HCT116 (cell line): ENCODE results near the gene TNFRSF1A. TPM values are rescaled to one million over a fixed set of nuclear protein-coding genes. Genes with fewer than 3 reads are reported as not detected.

Experiments used
- ATAC-seq: fragments of 200-7000 bp; cut with Tn5 transposase; 2 replicates; pipeline ENCODE4 v1.9.1; 2020; ENCODE audit warnings: mild to moderate bottlenecking, moderate library complexity
- BruUV-seq: library from RNA; stranded (reverse); fragments of 400-500 nt; replicated peaks from 2 replicates; lab custom pipeline; 2021; lab: Mats Ljungman, UMichigan
- CTCF ChIA-PET: fragments of 300-600 bp; sonication (Branson Sonifier 250); formaldehyde crosslinking; loops from one replicate; lab custom pipeline; 2021; ENCODE audit warnings: antibody characterized with exemption; lab: Charles Lee
- POLR2A ChIA-PET: fragments of 300-600, 350-600 bp; sonication (Branson Sonifier 250); formaldehyde crosslinking; loops from one replicate; lab custom pipeline; 2021; ENCODE audit warnings: antibody characterized with exemption; lab: Charles Lee
- RAD21 ChIA-PET, 2 experiments: fragments of 300-600 bp; sonication (Branson Sonifier 250); formaldehyde crosslinking; loops; one replicate each; lab custom pipeline; 2023; ENCODE audit warnings: low total read pairs in 2 of 2; ENCODE audit not compliant: uncharacterized antibody in 2 of 2, unreplicated experiment in 2 of 2, low non-redundant PET in 1 of 2; lab: Charles Lee
- DNase-seq: peaks from one replicate; pipeline ENCODE4 v3.0.0-alpha.2; 2010; ENCODE audit warnings: low read depth, low spot score
- H2AFZ ChIP-seq: fragments of 200-600 bp; shearing (Covaris generic), sonication (generic); 2 replicates; pipeline ENCODE4 v1.6.1; 2017; ENCODE audit warnings: low read depth, mixed run types, mixed read lengths, antibody characterized with exemption, low read length; ENCODE audit not compliant: poor library complexity, severe bottlenecking
- H3K27ac ChIP-seq: 2 replicates; pipeline ENCODE4 v1.5.1; 2012; ENCODE audit warnings: low read depth, low read length
- H3K27me3 ChIP-seq: fragments of 200-600 bp; sonication (generic); 2 replicates; pipeline ENCODE4 v1.6.1; 2016; ENCODE audit warnings: mixed run types, low read length, mixed read lengths; ENCODE audit not compliant: insufficient read depth
- H3K36me3 ChIP-seq, 2 experiments: fragments of 200-500 bp in 1 of 2; fragments of 200-600 bp in 1 of 2; sonication (Bioruptor generic) in 1 of 2; sonication (generic) in 1 of 2; 2 replicates each; pipeline versions ENCODE4 v1.5.1 to v1.6.1; 2014 to 2016; ENCODE audit warnings: low read length in 2 of 2, inconsistent platforms in 1 of 2, mixed read lengths in 1 of 2, mixed run types in 1 of 2; ENCODE audit not compliant: insufficient read depth in 2 of 2, control insufficient read depth in 1 of 2
- H3K4me1 ChIP-seq, 2 experiments: fragments of 200-600 bp in 1 of 2; sonication (generic) in 1 of 2; 2 replicates each; pipeline versions ENCODE4 v1.5.1 to v1.6.1; 2012 to 2017; ENCODE audit warnings: low read length in 2 of 2, inconsistent platforms in 1 of 2, mild to moderate bottlenecking in 1 of 2, mixed read lengths in 1 of 2, mixed run types in 1 of 2, moderate library complexity in 1 of 2; ENCODE audit not compliant: insufficient read depth in 2 of 2, control insufficient read depth in 1 of 2
- H3K4me2 ChIP-seq: fragments of 200-600 bp; sonication (generic); 2 replicates; pipeline ENCODE4 v1.6.1; 2017; ENCODE audit warnings: mixed run types, low read length, mixed read lengths
- H3K4me3 ChIP-seq, 2 experiments: fragments of 200-600 bp in 1 of 2; sonication (generic) in 1 of 2; replicated peaks in 1 of 2; 2 replicates each; pipeline ENCODE4 v1.5.1; 2011 to 2016; ENCODE audit warnings: low read length in 2 of 2, control low read depth in 1 of 2, low read depth in 1 of 2, mild to moderate bottlenecking in 1 of 2, mixed read lengths in 1 of 2, mixed run types in 1 of 2
- H3K79me2 ChIP-seq: fragments of 200-600 bp; sonication (generic); 2 replicates; pipeline ENCODE4 v1.6.1; 2017; ENCODE audit warnings: mild to moderate bottlenecking, mixed run types, low read length, moderate library complexity, mixed read lengths; ENCODE audit not compliant: insufficient read depth
- H3K9ac ChIP-seq: fragments of 200-600 bp; sonication (generic); 2 replicates; pipeline ENCODE4 v1.6.1; 2016; ENCODE audit warnings: low read length, mixed read lengths
- H3K9me2 ChIP-seq: fragments of 200-600 bp; sonication (generic), shearing (Covaris generic); 2 replicates; pipeline ENCODE4 v1.6.1; 2017; ENCODE audit warnings: mixed run types, mild to moderate bottlenecking, moderate library complexity; ENCODE audit not compliant: insufficient read depth
- H3K9me3 ChIP-seq, 2 experiments: fragments of 200-500 bp in 1 of 2; fragments of 200-600 bp in 1 of 2; sonication (Bioruptor generic) in 1 of 2; sonication (generic) in 1 of 2; 2 replicates each; pipeline ENCODE4 v1.6.1; 2014 to 2017; ENCODE audit warnings: low read length in 2 of 2, mixed read lengths in 2 of 2, inconsistent platforms in 1 of 2, low read depth in 1 of 2, mild to moderate bottlenecking in 1 of 2, mixed run types in 1 of 2, moderate library complexity in 1 of 2; ENCODE audit not compliant: control insufficient read depth in 1 of 2, insufficient read depth in 1 of 2
- H4K20me1 ChIP-seq: fragments of 200-600 bp; sonication (generic), shearing (Covaris generic); 2 replicates; pipeline ENCODE4 v1.6.1; 2017; ENCODE audit warnings: mixed run types, mild to moderate bottlenecking, moderate library complexity; ENCODE audit not compliant: insufficient read depth
- FOSL1 ChIP-seq: IDR thresholded peaks from 2 replicates; pipeline ENCODE4 v1.6.1; 2012; ENCODE audit warnings: low read depth
- POLR2A ChIP-seq: IDR thresholded peaks from 2 replicates; pipeline ENCODE4 v1.7.0; 2011; ENCODE audit warnings: borderline replicate concordance; ENCODE audit not compliant: insufficient read depth, insufficient read length; ENCODE audit errors: extremely low read depth
- POLR2AphosphoS5 ChIP-seq: IDR thresholded peaks from 2 replicates; pipeline ENCODE4 v1.6.1; 2011; ENCODE audit warnings: mild to moderate bottlenecking, low read depth, low read length, moderate library complexity
- SP1 ChIP-seq: IDR thresholded peaks from 2 replicates; pipeline ENCODE4 v1.6.1; 2012; ENCODE audit warnings: low read depth
- intact Hi-C: fragments of 100-400 bp; cut with micrococcal nuclease; formaldehyde crosslinking; loops from 2 replicates; pipeline ENCODE4 v1.10.0; 2022
- total RNA-seq: library from RNA; stranded (reverse); gene quantifications from one replicate; pipeline ENCODE4 v1.2.1, GENCODE V29; 2021; ENCODE audit not compliant: unreplicated experiment

The TNFRSF1A gene
- total RNA-seq, 1 experiment from 2014 or later, result 129 TPM

DNA sequence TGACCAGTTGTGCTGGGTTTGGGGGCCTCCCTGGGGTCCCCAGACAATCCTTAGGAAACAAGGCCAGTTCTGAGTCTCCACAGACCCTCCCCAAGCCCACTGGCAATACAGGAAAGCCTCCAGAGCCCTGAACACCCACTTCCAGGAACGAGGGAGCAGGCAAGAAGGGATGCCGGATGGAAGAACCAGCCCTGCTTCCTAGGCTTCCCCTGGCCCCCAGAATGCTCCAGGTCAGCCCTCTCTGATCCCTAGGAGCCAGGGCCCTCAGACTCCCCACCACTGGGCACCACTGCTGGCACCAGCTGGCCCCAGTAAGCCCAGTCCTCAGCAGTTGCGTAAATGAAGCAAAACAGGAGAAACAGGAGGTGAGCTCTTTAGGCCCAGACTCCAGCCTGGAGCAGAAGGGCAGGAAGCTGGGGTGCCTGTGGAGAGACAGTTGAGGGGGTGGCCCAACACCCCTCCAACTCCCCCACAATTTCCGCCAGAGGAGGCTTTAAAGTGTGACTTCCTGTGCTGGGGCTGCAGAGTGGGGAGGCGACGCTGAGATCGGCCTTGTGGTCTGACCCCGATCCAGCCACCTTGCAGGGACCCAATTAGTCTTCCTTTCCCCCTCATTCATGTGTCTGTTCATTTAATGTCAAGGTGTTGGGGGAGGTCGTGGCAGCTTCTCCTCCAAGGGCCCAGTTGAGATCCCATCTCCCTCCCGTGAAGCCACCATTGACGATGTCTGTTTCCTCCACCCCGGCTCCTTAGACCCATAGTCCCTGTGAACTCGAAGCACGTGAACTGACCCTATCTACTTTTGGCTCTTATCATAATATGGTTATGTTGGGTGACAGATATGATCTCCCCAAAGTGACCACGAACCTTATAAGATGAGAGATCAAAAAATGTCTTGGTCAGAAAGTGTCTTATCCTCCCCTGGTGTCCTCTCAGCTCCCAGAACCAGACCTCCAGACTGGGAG lies 4.7 kb downstream of the TNFRSF1A start:
- DNase-seq, result no peak
- Histone ChIP-seq H3K4me2 (peak overlapping the region; percentile 97), H4K20me1 (no peaks in the 10 kb centered on the region), H3K36me3 (peaks cover 18 to 29% of the 10 kb centered on the region in 2 experiments), H3K9me3 (no peaks in the 10 kb centered on the region), H3K9ac (peak overlapping the region; percentile 90), H3K79me2 (peaks cover 96% of the 10 kb centered on the region), H3K27ac (peak overlapping the region; percentile 99), H2AFZ (no peak overlapping the region), H3K9me2 (no peaks in the 10 kb centered on the region), H3K4me1 (peaks cover 57 to 82% of the 10 kb centered on the region in 2 experiments), H3K27me3 (no peaks in the 10 kb centered on the region), H3K4me3 (peak overlapping the region; percentile 58 to 64)
- ChIA-PET CTCF (interaction anchor here (0.5 to 2.1 kb wide), 9 partner anchors 9 to 270 kb away, joined by 3 to 15 read pairs (median 4); partner anchors contain the start of gene SCNN1A), POLR2A (interaction anchor here (0.7 to 2.9 kb wide), 23 partner anchors 9 to 276 kb away, joined by 3 to 34 read pairs (median 5); partner anchors contain the start of genes GAPDH, LTBR, SCNN1A and VAMP1), RAD21 (interaction anchor here (0.6 to 1.6 kb wide), 5 partner anchors 8 to 128 kb away, joined by 3 to 7 read pairs (median 5); partner anchors contain the start of gene LTBR (in 1 of the 2))
- ATAC-seq, result peak; percentile 4
- peak; percentile 24; the same call in 1 of the 2 replicates for TF ChIP-seq POLR2AphosphoS5
- no peak for TF ChIP-seq POLR2A
- no peak for TF ChIP-seq SP1
- no peak for TF ChIP-seq FOSL1
- intact Hi-C loops, result loop anchor here (1.0 to 10.0 kb wide), 5 partner anchors 34 to 198 kb away; partner anchors contain the start of genes GAPDH and LTBR
- TSS peak; percentile 93 for BruUV-seq
